GM23248 (cell line): ENCODE results near the gene PLSCR3. TPM values are rescaled to one million over a fixed set of nuclear protein-coding genes. Genes with fewer than 3 reads are reported as not detected.

Experiments
- DNase-seq: peaks from one replicate; pipeline ENCODE4 v3.0.0-alpha.2; 2015
- H2AFZ ChIP-seq: fragments of 200-600 bp; sonication (generic); 2 replicates; pipeline ENCODE4 v1.6.1; 2016; ENCODE audit warnings: antibody characterized with exemption
- H3F3A ChIP-seq: fragments of 200-600 bp; sonication (generic); 2 replicates; pipeline ENCODE4 v1.6.1; 2016; ENCODE audit warnings: mild to moderate bottlenecking, antibody characterized with exemption, mixed run types; ENCODE audit not compliant: insufficient read depth
- H3K27ac ChIP-seq: fragments of 200-600 bp; sonication (generic); 2 replicates; pipeline ENCODE4 v1.5.1; 2016; ENCODE audit warnings: mild to moderate bottlenecking
- H3K27me3 ChIP-seq: fragments of 200-600 bp; sonication (generic); replicated peaks from 2 replicates; pipeline ENCODE4 v1.6.1; 2016; ENCODE audit warnings: mild to moderate bottlenecking; ENCODE audit not compliant: insufficient read depth
- H3K36me3 ChIP-seq: fragments of 200-600 bp; sonication (generic); 2 replicates; pipeline ENCODE4 v1.6.1; 2016; ENCODE audit warnings: low read depth, mild to moderate bottlenecking
- H3K4me1 ChIP-seq: fragments of 200-600 bp; sonication (generic); 2 replicates; pipeline ENCODE4 v1.6.1; 2016; ENCODE audit warnings: mild to moderate bottlenecking; ENCODE audit not compliant: insufficient read depth
- H3K4me2 ChIP-seq: fragments of 200-600 bp; sonication (generic); one replicate; pipeline ENCODE4 v1.6.1; 2016; ENCODE audit warnings: mild to moderate bottlenecking; ENCODE audit not compliant: unreplicated experiment
- H3K4me3 ChIP-seq: fragments of 200-600 bp; sonication (generic); 2 replicates; pipeline ENCODE4 v1.5.1; 2016; ENCODE audit warnings: mild to moderate bottlenecking
- H3K79me2 ChIP-seq: fragments of 200-600 bp; sonication (generic); 2 replicates; pipeline ENCODE4 v1.6.1; 2016; ENCODE audit warnings: mild to moderate bottlenecking; ENCODE audit not compliant: insufficient read depth
- H3K9ac ChIP-seq: fragments of 200-600 bp; sonication (generic); 2 replicates; pipeline ENCODE4 v1.6.1; 2016; ENCODE audit warnings: mild to moderate bottlenecking
- H3K9me2 ChIP-seq: fragments of 200-600 bp; sonication (generic); 2 replicates; pipeline ENCODE4 v1.6.1; 2016; ENCODE audit warnings: mixed run types, mild to moderate bottlenecking, moderate library complexity; ENCODE audit not compliant: insufficient read depth
- H3K9me3 ChIP-seq: fragments of 200-600 bp; sonication (generic); one replicate; pipeline ENCODE4 v1.6.1; 2017; ENCODE audit warnings: low read depth
- H4K20me1 ChIP-seq: fragments of 200-600 bp; sonication (generic); 2 replicates; pipeline ENCODE4 v1.6.0; 2016; ENCODE audit not compliant: insufficient read depth
- EZH2 ChIP-seq: fragments of 200-600 bp; sonication (generic); IDR thresholded peaks from 2 replicates; pipeline ENCODE4 v1.6.1; 2018; ENCODE audit warnings: antibody characterized with exemption, mild to moderate bottlenecking; ENCODE audit not compliant: insufficient read depth, poor library complexity, severe bottlenecking
- EZH2phosphoT487 ChIP-seq: fragments of 200-600 bp; sonication (generic); IDR thresholded peaks from 2 replicates; pipeline ENCODE4 v1.6.1; 2018; ENCODE audit warnings: antibody characterized with exemption, moderate library complexity, mild to moderate bottlenecking, low read depth; ENCODE audit not compliant: insufficient read depth
- WGBS, 2 experiments: methylation state at CpG; one replicate each; pipeline ENCODE4 v1.1.6; 2015 to 2017; ENCODE audit warnings: low lambda C conversion rate in 2 of 2, low coverage in 1 of 2; ENCODE audit errors: missing lambda C conversion rate in 2 of 2; 5-methylcytosine and 5-hydroxymethylcytosine counted together
- in situ Hi-C: fragments of 300-500 bp; cut with MboI; formaldehyde crosslinking; loops from 2 replicates; pipeline ENCODE4 v1.15.0; 2020
- polyA plus RNA-seq: library from polyadenylated mRNA; unstranded; fragments of >200 nt; fragmentation: Nextera tagmentation; extraction: Ambion mirVana; gene quantifications from 2 replicates; pipeline ENCODE4 v1.2.1, GENCODE V29; 2016
- total RNA-seq: library from RNA; depleted of rRNA; stranded (reverse); fragments of >200 nt; shearing (Covaris generic); gene quantifications from 2 replicates; pipeline ENCODE4 v1.2.3, GENCODE V29; 2014

Gene PLSCR3
- total and polyA plus RNA-seq, 2 experiments from 2014 or later = 73.9 to 136 TPM

DNA sequence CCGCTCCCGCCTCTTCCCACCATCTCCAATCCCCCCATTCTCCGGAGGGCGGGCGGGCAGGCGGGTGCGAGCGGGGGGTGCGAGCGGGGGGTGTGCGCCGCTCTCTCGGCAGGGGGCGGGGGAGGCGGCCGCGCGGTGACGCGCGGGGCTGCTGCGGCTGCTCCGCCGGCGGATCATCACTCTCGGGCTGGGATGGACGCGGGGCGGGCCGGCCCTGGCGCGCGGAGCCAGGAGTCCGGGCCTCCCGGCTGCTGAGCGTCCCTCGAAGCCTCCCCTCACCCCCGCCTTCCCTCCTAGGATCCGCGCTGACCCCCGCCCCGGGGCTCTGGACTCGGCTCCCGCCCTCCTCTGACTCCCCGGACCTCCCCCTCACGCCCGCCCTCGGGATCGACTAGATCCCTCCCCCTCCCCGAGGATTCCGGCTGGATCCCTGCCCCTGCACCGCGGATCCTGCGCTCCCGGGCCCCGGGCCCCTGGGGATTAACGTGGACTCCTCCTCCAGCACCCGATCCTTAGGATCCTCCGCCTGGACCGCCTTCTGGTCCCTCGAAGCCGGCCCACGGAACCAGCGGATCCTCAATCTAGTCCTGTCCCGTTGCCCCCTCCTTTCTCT is 10.5 kb upstream of the PLSCR3 start:
- TF ChIP-seq EZH2phosphoT487 (no peak), EZH2 (no peak)
- H2AFZ ChIP-seq = peak overlapping the region; percentile 70
- in situ Hi-C loops = no loop called here
- H3K4me2 ChIP-seq = peak overlapping the region; percentile 80
- WGBS, 2 experiments = 1% methylated on average over 10 to 61 of the region's 65 CpGs
- no peaks in the 10 kb centered on the region for H3K36me3 ChIP-seq
- no peaks in the 10 kb centered on the region for H3K9me3 ChIP-seq
- peak; percentile 83 for DNase-seq
- peaks cover 14% of the 10 kb centered on the region for H3K79me2 ChIP-seq
- H3K27me3 ChIP-seq = no peaks in the 10 kb centered on the region
- peak overlapping the region; percentile 79 for H3K4me3 ChIP-seq
- no peaks in the 10 kb centered on the region for H4K20me1 ChIP-seq
- H3K27ac ChIP-seq = peak overlapping the region; percentile 48
- 0 out of 2 replicates have a peak, but pooled peaks cover under 1% of the 10 kb centered on the region for H3F3A ChIP-seq
- H3K9ac ChIP-seq = peak overlapping the region; percentile 84
- H3K4me1 ChIP-seq = peaks cover 6% of the 10 kb centered on the region
- no peaks in the 10 kb centered on the region for H3K9me2 ChIP-seq

DNA sequence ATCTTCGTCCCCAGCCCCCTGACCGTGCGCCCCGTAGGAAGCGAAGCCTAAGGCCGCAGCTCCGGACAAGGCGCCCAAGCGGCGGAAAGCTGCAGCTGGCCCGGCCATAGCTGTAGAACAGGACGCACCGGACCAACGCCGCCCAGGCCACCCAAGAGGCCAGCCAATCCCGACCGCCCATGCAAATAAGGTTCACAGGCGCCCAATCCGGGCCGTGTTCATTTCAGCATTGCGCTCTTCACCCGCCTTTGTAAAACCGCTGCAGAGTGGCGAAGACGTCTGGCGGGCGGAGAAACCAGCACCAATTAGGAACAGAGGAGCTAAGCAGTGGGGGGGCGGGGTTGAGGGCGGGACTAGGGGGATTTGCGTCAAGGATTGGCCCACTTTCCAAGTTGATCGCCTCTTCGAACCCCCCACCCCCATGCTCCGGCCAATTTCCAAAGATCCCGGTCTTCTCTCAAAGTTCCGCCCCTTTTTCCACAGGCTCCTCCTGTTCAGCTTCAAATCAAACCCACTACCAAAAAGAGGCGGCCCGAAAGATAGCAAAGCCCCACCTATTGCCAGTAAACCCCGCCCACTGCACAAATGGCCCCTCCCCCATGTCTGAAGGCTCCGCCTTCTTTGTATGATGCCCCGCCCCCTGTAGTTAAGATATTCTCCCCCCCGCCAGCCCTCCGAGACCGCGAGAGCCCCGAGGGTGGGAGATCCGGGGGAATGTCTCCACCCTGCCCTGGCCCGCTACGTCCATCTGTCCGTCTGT is 9.8 kb upstream of the PLSCR3 start, which contains the start of gene TMEM256:
TSS of gene TMEM256 (minus strand) at position 121 of the 760 bp plus-strand sequence. CDS start at position 108, 13 bp downstream.
- 0 to 1% methylated on average over 35 to 49 of the region's 49 CpGs for WGBS, 2 experiments
- in situ Hi-C loops = no loop called here
- Histone ChIP-seq H3K9me2 (no peaks in the 10 kb centered on the region), H3K79me2 (peaks cover 14% of the 10 kb centered on the region), H3K4me1 (peaks cover 6% of the 10 kb centered on the region), H3K4me3 (peak within 1 kb of the TSS; percentile 79), H3K36me3 (no peaks in the 10 kb centered on the region), H3K4me2 (peak within 1 kb of the TSS; percentile 80), H3K27ac (peak within 1 kb of the TSS; percentile 60), H3F3A (0 out of 2 replicates have a peak, but pooled peaks cover 4% of the 10 kb centered on the region), H3K9ac (peak within 1 kb of the TSS; percentile 84), H3K9me3 (no peaks in the 10 kb centered on the region), H2AFZ (peak within 1 kb of the TSS; percentile 78), H3K27me3 (no peaks in the 10 kb centered on the region), H4K20me1 (no peaks in the 10 kb centered on the region)
- DNase-seq = peak; percentile 100
- TF ChIP-seq EZH2 (no peak), EZH2phosphoT487 (no peak)

GRCh38 chr17:7403727-7403976 is 9.3 kb upstream of the PLSCR3 start:
- Histone ChIP-seq H3K9me2 (no peaks in the 10 kb centered on the region), H3K4me2 (peak overlapping the region; percentile 67), H2AFZ (peak overlapping the region; percentile 78), H4K20me1 (no peaks in the 10 kb centered on the region), H3K36me3 (no peaks in the 10 kb centered on the region), H3K27me3 (no peaks in the 10 kb centered on the region), H3K9me3 (no peaks in the 10 kb centered on the region), H3K27ac (peak overlapping the region; percentile 60), H3K4me1 (peaks cover 6% of the 10 kb centered on the region), H3K9ac (peak overlapping the region; percentile 72), H3K79me2 (peaks cover 14% of the 10 kb centered on the region), H3K4me3 (peak overlapping the region; percentile 79), H3F3A (0 out of 2 replicates have a peak, but pooled peaks cover 4% of the 10 kb centered on the region)
- no peak for DNase-seq
- WGBS, 2 experiments = 1% methylated on average over 8 to 13 of the region's 13 CpGs
- in situ Hi-C loops = no loop called here
- TF ChIP-seq EZH2phosphoT487 (no peak), EZH2 (no peak)

DNA sequence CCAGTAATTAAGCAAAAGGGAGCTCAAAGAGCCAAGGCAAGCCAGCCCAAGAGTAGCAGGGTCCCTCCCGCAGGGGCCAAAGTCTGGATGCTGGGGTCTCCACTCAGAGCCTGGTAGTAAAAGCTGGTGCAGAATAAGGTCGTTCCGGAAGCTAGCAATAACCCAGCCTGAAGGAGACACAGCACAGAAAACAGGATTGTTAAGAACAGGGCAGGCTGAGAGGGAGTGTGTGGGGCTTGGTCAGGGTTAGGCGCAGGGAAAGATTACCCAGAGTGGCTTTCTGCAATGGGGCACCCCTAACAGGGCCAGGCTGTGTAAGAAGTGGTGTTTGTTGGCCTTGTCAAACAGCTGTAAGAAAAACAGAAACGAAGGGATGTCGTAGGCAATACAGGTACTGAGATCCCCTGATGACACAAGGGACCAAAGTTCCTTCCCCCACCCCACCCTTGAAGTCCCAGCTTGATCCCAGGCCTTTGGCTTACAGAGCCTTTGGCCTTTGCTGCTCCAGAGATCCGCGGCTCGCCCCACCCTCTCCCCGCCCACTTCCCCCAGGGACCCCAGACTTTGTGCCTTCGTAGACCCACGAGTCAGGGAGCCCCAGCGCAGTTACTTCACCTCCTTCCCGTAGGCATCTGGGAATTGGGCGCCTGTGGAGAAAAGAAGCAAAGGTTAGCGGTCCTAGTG is 8.9 kb upstream of the PLSCR3 start:
- peak overlapping the region; percentile 79 for H3K4me3 ChIP-seq
- no peak for TF ChIP-seq EZH2phosphoT487
- TF ChIP-seq EZH2 = no peak
- peak overlapping the region; percentile 67 for H3K4me2 ChIP-seq
- no peaks in the 10 kb centered on the region for H3K36me3 ChIP-seq
- H3K4me1 ChIP-seq = peaks cover 6% of the 10 kb centered on the region
- in situ Hi-C loops = no loop called here
- DNase-seq = no peak
- H3K27me3 ChIP-seq = no peaks in the 10 kb centered on the region
- H3K9ac ChIP-seq = peak overlapping the region; percentile 72
- 11 to 12% methylated on average over 15 to 16 of the region's 16 CpGs for WGBS, 2 experiments
- H3K9me3 ChIP-seq = no peaks in the 10 kb centered on the region
- peak overlapping the region; percentile 78 for H2AFZ ChIP-seq
- H4K20me1 ChIP-seq = no peaks in the 10 kb centered on the region
- peaks cover 14% of the 10 kb centered on the region for H3K79me2 ChIP-seq
- 0 out of 2 replicates have a peak, but pooled peaks cover 4% of the 10 kb centered on the region for H3F3A ChIP-seq
- peak overlapping the region; percentile 60 for H3K27ac ChIP-seq
- H3K9me2 ChIP-seq = no peaks in the 10 kb centered on the region
